ENCODE data around the gene ZNF91. TPM values are rescaled to one million over a fixed set of nuclear protein-coding genes. Genes with fewer than 3 reads are reported as not detected.

ZNF91 gene
- total RNA-seq: 24.4 and 28.1 TPM in 2 replicates

GRCh38 chr19:23395041-23395721 lies at the start of gene ZNF91:
ZNF91 (minus strand) TSS chr19:23395471; CDS start chr19:23395354, 117 bp downstream.

Other genes with a start within 250 kb of the ZNF91 start
- 1.6 and 1.9 TPM in 2 replicates for gene ZNF724, start 145.1 kb downstream of the ZNF91 start, total RNA-seq

Data from cardiac ventricle fibroblast (primary cell).